ENCODE data around the gene KRTAP29-1. TPM values are rescaled to one million over a fixed set of nuclear protein-coding genes. Genes with fewer than 3 reads are reported as not detected.

The KRTAP29-1 gene
- total RNA-seq, 1 donor from 2014 or later: not detected

Other genes with a start within 250 kb of the KRTAP29-1 start
- not detected in 2 replicates for gene KRTAP2-2, start 247.6 kb downstream of the KRTAP29-1 start, total RNA-seq
- not detected in 2 replicates for gene KRTAP2-3, start 242.7 kb downstream of the KRTAP29-1 start, total RNA-seq
- not detected in 2 replicates for gene KRTAP2-4, start 237.0 kb downstream of the KRTAP29-1 start, total RNA-seq
- gene KRTAP4-7, start 218.7 kb downstream of the KRTAP29-1 start, total RNA-seq: not detected in 2 replicates
- gene KRTAP4-8, start 204.7 kb downstream of the KRTAP29-1 start, total RNA-seq: not detected in 2 replicates
- gene KRTAP4-16, start 200.6 kb downstream of the KRTAP29-1 start, total RNA-seq: not detected in 2 replicates
- gene KRTAP4-9, start 197.5 kb downstream of the KRTAP29-1 start, total RNA-seq: not detected in 2 replicates
- gene KRTAP4-11, start 184.5 kb downstream of the KRTAP29-1 start, total RNA-seq: not detected in 2 replicates
- gene KRTAP4-12, start 178.7 kb downstream of the KRTAP29-1 start, total RNA-seq: not detected in 2 replicates
- gene KRTAP4-6, start 162.3 kb downstream of the KRTAP29-1 start, total RNA-seq: not detected in 2 replicates
- not detected in 2 replicates for gene KRTAP4-5, start 153.0 kb downstream of the KRTAP29-1 start, total RNA-seq
- gene KRTAP4-4, start 142.1 kb downstream of the KRTAP29-1 start, total RNA-seq: not detected in 2 replicates
- not detected in 2 replicates for gene KRTAP4-3, start 134.6 kb downstream of the KRTAP29-1 start, total RNA-seq
- not detected in 2 replicates for gene KRTAP4-2, start 124.6 kb downstream of the KRTAP29-1 start, total RNA-seq
- not detected in 2 replicates for gene KRTAP4-1, start 117.9 kb downstream of the KRTAP29-1 start, total RNA-seq
- gene KRTAP9-1, start 113.0 kb downstream of the KRTAP29-1 start, total RNA-seq: not detected in 2 replicates
- gene KRTAP9-2, start 76.2 kb downstream of the KRTAP29-1 start, total RNA-seq: not detected in 2 replicates
- not detected in 2 replicates for gene KRTAP9-3, start 70.4 kb downstream of the KRTAP29-1 start, total RNA-seq
- not detected in 2 replicates for gene KRTAP9-8, start 64.9 kb downstream of the KRTAP29-1 start, total RNA-seq
- not detected in 2 replicates for gene KRTAP9-4, start 53.2 kb downstream of the KRTAP29-1 start, total RNA-seq
- gene KRTAP9-9, start 47.5 kb downstream of the KRTAP29-1 start, total RNA-seq: not detected in 2 replicates
- not detected in 2 replicates for gene KRTAP9-6, start 37.5 kb downstream of the KRTAP29-1 start, total RNA-seq
- gene KRTAP9-7, start 27.2 kb downstream of the KRTAP29-1 start, total RNA-seq: not detected in 2 replicates
- gene KRTAP16-1, start 6.5 kb upstream of the KRTAP29-1 start, total RNA-seq: not detected in 2 replicates
- not detected in 2 replicates for gene KRTAP17-1, start 12.9 kb upstream of the KRTAP29-1 start, total RNA-seq
- not detected in 2 replicates for gene KRT33A, start 48.0 kb upstream of the KRTAP29-1 start, total RNA-seq
- gene KRT33B, start 67.0 kb upstream of the KRTAP29-1 start, total RNA-seq: not detected in 2 replicates
- under 0.01 TPM in 1 of 2 replicates, not detected in the other for gene KRT34, start 79.5 kb upstream of the KRTAP29-1 start, total RNA-seq
- not detected in 2 replicates for gene KRT31, start 94.8 kb upstream of the KRTAP29-1 start, total RNA-seq
- not detected in 2 replicates for gene KRT37, start 121.7 kb upstream of the KRTAP29-1 start, total RNA-seq
- gene KRT38, start 138.1 kb upstream of the KRTAP29-1 start, total RNA-seq: not detected in 2 replicates
- not detected in 2 replicates for gene KRT32, start 164.5 kb upstream of the KRTAP29-1 start, total RNA-seq
- gene KRT35, start 178.3 kb upstream of the KRTAP29-1 start, total RNA-seq: not detected in 2 replicates
- gene KRT36, start 187.1 kb upstream of the KRTAP29-1 start, total RNA-seq: 0.38 TPM in 1 of 2 replicates, not detected in the other
- not detected in 2 replicates for gene KRT13, start 202.8 kb upstream of the KRTAP29-1 start, total RNA-seq
- 0.13 and 1.2 TPM in 2 replicates for gene KRT15, start 216.0 kb upstream of the KRTAP29-1 start, total RNA-seq
- gene KRT19, start 225.5 kb upstream of the KRTAP29-1 start, total RNA-seq: 4.2 and 11.3 TPM in 2 replicates